Measurements from ENCODE around the gene UVRAG.

GRCh38 chr11:75782540-75783263, 32.3 kb upstream of the UVRAG start:
- no peak for TF ChIP-seq EP300 (IDR thresholded peaks at IDR 0.05; ENCODE audit: borderline replicate concordance)
- TF ChIP-seq TAF1 (IDR thresholded peaks at IDR 0.05; ENCODE audit: low read depth) = no peak
- no peak for TF ChIP-seq REST (IDR thresholded peaks at IDR 0.05; ENCODE audit: low read depth)

All from Ishikawa (cell line).